Lung (tissue), 12 donors: ENCODE results near the gene WDR93. TPM values are rescaled to one million over a fixed set of nuclear protein-coding genes. Genes with fewer than 3 reads are reported as not detected.

Experiments used
- ATAC-seq: fragments of 200-7000 bp; cut with Tn5 transposase; one replicate; pipeline ENCODE4 v1.9.1; 2020; ENCODE audit warnings: moderate number of reproducible peaks; ENCODE audit not compliant: insufficient read depth, low FRiP score
- DNase-seq, 3 donors: peaks; one replicate each; pipeline ENCODE4 v3.0.0-alpha.2; 2013 to 2017
- H3K27ac ChIP-seq, 2 donors: one replicate each; pipeline ENCODE4 v1.5.1; 2013; ENCODE audit warnings: mild to moderate bottlenecking in 2 of 2, moderate library complexity in 2 of 2, control low read depth in 1 of 2, inconsistent platforms in 1 of 2, low read depth in 1 of 2, low read length in 1 of 2
- H3K27me3 ChIP-seq, 3 donors: one replicate each; pipeline ENCODE4 v1.5.1; 2013; ENCODE audit warnings: low read length in 2 of 3; ENCODE audit not compliant: control insufficient read depth in 3 of 3, insufficient read depth in 3 of 3
- H3K36me3 ChIP-seq, 4 donors: one replicate each; pipeline ENCODE4 v1.5.1; 2013; ENCODE audit warnings: low read length in 4 of 4, mild to moderate bottlenecking in 1 of 4, moderate library complexity in 1 of 4; ENCODE audit not compliant: control insufficient read depth in 4 of 4, insufficient read depth in 4 of 4
- H3K4me1 ChIP-seq, 5 donors: one replicate each; pipeline ENCODE4 v1.5.1; 2013; ENCODE audit warnings: low read length in 5 of 5, mild to moderate bottlenecking in 2 of 5, moderate library complexity in 1 of 5; ENCODE audit not compliant: control insufficient read depth in 5 of 5, insufficient read depth in 5 of 5
- H3K4me3 ChIP-seq: one replicate; pipeline ENCODE4 v1.5.1; 2013; ENCODE audit warnings: mild to moderate bottlenecking, control low read depth, moderate library complexity
- H3K9ac ChIP-seq, 2 donors: one replicate each; pipeline ENCODE4 v1.5.1; 2013; ENCODE audit warnings: low read length in 2 of 2, control low read depth in 1 of 2; ENCODE audit not compliant: insufficient read depth in 1 of 2
- H3K9me3 ChIP-seq, 4 donors: one replicate each; pipeline ENCODE4 v1.5.1; 2013; ENCODE audit warnings: low read length in 3 of 4, mild to moderate bottlenecking in 1 of 4, moderate library complexity in 1 of 4; ENCODE audit not compliant: control insufficient read depth in 4 of 4, insufficient read depth in 3 of 4
- WGBS, 2 donors: extraction: QIAGEN DNeasy Blood & Tissue Kit; methylation state at CpG; one replicate each; pipeline ENCODE4 v1.1.7; 2013; 5-methylcytosine and 5-hydroxymethylcytosine counted together
- polyA plus RNA-seq, 2 donors: library from polyadenylated mRNA; stranded (reverse); fragments of 200-250 nt; gene quantifications; one replicate each; pipeline ENCODE4 v1.2.1, GENCODE V29; 2013
- total RNA-seq, 2 donors: library from RNA; depleted of rRNA in 1 of 2; stranded (reverse); fragments of >200 nt in 1 of 2; gene quantifications; one replicate each; pipeline ENCODE4 v1.2.1, GENCODE V29; 2014 to 2021
- TF ChIP-seq, protein P1 (sequence below): IDR thresholded peaks from 2 replicates; pipeline ENCODE4 v1.5.1; 2012; ENCODE audit warnings: mild to moderate bottlenecking; ENCODE audit errors: control extremely low read depth, extremely low read depth
- donor health status: control.
- donor health status: control.
- donor health status: Bipolar disorder and iron deficiency.
- donor health status: healthy.
- donor health status: DM: yes; HTN: yes; CAD: no.

WDR93 gene
- total and polyA plus RNA-seq, 4 donors, result 0.95 to 3.8 (median 2.2) TPM

GRCh38 chr15:89652131-89652530 is 38.5 kb upstream of the WDR93 start:
- TF ChIP-seq, protein P1, sequence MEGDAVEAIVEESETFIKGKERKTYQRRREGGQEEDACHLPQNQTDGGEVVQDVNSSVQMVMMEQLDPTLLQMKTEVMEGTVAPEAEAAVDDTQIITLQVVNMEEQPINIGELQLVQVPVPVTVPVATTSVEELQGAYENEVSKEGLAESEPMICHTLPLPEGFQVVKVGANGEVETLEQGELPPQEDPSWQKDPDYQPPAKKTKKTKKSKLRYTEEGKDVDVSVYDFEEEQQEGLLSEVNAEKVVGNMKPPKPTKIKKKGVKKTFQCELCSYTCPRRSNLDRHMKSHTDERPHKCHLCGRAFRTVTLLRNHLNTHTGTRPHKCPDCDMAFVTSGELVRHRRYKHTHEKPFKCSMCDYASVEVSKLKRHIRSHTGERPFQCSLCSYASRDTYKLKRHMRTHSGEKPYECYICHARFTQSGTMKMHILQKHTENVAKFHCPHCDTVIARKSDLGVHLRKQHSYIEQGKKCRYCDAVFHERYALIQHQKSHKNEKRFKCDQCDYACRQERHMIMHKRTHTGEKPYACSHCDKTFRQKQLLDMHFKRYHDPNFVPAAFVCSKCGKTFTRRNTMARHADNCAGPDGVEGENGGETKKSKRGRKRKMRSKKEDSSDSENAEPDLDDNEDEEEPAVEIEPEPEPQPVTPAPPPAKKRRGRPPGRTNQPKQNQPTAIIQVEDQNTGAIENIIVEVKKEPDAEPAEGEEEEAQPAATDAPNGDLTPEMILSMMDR, result no peak
- 79 to 88% methylated on average over 7 of the region's 7 CpGs for WGBS, 2 donors

GRCh38 chr15:89652666-89653065 is 37.9 kb upstream of the WDR93 start:
- TF ChIP-seq, protein P1, result no peak
- Histone ChIP-seq H3K4me1 (peaks cover 0 to 11% (median 0%) of the 10 kb centered on the region in 5 donors), H3K9ac (no peak overlapping the region), H3K27me3 (no peaks in the 10 kb centered on the region), H3K4me3 (no peak overlapping the region), H3K36me3 (peaks cover 0 to under 1% (median 0%) of the 10 kb centered on the region in 4 donors), H3K27ac (no peak overlapping the region), H3K9me3 (no peaks in the 10 kb centered on the region)
- no peak for ATAC-seq
- DNase-seq, result no peak
- 87 to 91% methylated on average over 16 of the region's 16 CpGs for WGBS, 2 donors

More at GRCh38 chr15:89652131-89652530, 38.5 kb upstream of the WDR93 start:
- no peak for DNase-seq
- H3K9ac ChIP-seq, result no peak overlapping the region
- H3K9me3 ChIP-seq, result no peaks in the 10 kb centered on the region
- no peak overlapping the region for H3K4me3 ChIP-seq
- ATAC-seq, result no peak
- H3K36me3 ChIP-seq, result peaks cover 0 to 5% (median 0%) of the 10 kb centered on the region in 4 donors
- H3K27me3 ChIP-seq, result no peaks in the 10 kb centered on the region
- no peak overlapping the region for H3K27ac ChIP-seq
- peaks cover 0 to 11% (median 0%) of the 10 kb centered on the region in 5 donors for H3K4me1 ChIP-seq

DNA sequence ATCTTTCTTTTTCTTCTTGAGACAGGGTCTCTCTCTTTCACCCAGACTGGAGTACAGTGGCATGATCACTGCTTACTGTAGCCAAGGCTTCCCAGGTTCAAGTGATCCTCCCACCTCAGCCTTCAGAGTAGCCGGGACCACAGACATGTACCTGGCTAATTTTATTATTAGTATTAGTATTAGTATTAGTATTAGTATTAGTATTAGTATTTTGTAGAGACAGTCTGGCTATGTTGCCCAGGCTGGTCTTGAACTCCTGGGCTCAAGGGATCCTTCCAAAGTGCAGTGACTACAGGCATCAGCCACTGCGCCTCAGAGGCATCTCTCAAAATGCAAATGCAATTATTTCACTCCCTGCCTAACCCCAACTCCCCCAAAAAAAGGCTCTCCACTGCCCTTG is 37.0 kb upstream of the WDR93 start:
- Histone ChIP-seq H3K27ac (no peak overlapping the region), H3K9ac (no peak overlapping the region), H3K9me3 (no peaks in the 10 kb centered on the region), H3K36me3 (no peaks in the 10 kb centered on the region), H3K4me1 (peaks cover 0 to 11% (median 0%) of the 10 kb centered on the region in 5 donors), H3K4me3 (no peak overlapping the region), H3K27me3 (no peaks in the 10 kb centered on the region)
- 98% methylated on average over 2 of the region's 2 CpGs for WGBS, 2 donors
- TF ChIP-seq, protein P1, result no peak
- ATAC-seq, result no peak
- DNase-seq, result no peak

- Histone ChIP-seq H3K27me3 (no peaks in the 10 kb centered on the region), H3K9ac (peak overlapping the region; percentile 33 to 71), H3K4me1 (peaks cover 0 to 11% (median 0%) of the 10 kb centered on the region in 5 donors), H3K27ac (no peak overlapping the region), H3K36me3 (no peaks in the 10 kb centered on the region), H3K4me3 (no peak overlapping the region), H3K9me3 (no peaks in the 10 kb centered on the region)
- WGBS, 2 donors, result 47 to 50% methylated on average over 14 of the region's 14 CpGs
- DNase-seq (no peak), ATAC-seq (no peak)
- TF ChIP-seq, protein P1, result no peak
Observed at GRCh38 chr15:89654301-89654761, 36.3 kb upstream of the WDR93 start.
